ENCODE measurements around the gene GABBR2.

The GABBR2 gene

DNA sequence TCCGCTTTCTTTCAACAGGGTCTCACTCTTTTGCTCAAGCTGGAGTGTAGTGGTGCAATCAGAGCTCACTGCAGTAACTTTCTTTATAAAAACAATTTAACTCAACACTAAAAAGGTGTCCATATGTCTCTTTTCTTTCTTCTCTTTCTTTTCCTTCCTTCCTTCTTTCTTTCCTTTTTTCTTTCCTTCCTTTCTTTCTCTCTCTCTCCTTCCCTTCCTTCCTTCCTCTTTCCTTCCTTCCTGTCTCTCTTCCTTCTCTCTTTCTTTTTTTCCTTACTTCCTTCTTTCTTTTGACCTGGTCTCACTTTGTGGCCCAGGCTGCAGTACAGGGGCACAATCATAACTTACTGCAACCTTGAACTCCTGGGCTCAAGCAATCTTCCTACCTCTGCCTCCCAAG lies 427.5 kb downstream of the GABBR2 start:
- H3K4me2 ChIP-seq (ENCODE audit: low read length), result no peak overlapping the region
- TF ChIP-seq, protein P1, sequence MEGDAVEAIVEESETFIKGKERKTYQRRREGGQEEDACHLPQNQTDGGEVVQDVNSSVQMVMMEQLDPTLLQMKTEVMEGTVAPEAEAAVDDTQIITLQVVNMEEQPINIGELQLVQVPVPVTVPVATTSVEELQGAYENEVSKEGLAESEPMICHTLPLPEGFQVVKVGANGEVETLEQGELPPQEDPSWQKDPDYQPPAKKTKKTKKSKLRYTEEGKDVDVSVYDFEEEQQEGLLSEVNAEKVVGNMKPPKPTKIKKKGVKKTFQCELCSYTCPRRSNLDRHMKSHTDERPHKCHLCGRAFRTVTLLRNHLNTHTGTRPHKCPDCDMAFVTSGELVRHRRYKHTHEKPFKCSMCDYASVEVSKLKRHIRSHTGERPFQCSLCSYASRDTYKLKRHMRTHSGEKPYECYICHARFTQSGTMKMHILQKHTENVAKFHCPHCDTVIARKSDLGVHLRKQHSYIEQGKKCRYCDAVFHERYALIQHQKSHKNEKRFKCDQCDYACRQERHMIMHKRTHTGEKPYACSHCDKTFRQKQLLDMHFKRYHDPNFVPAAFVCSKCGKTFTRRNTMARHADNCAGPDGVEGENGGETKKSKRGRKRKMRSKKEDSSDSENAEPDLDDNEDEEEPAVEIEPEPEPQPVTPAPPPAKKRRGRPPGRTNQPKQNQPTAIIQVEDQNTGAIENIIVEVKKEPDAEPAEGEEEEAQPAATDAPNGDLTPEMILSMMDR (IDR thresholded peaks at IDR 0.05), result no peak
- H3K4me1 ChIP-seq, result no peaks in the 10 kb centered on the region
- H3K9ac ChIP-seq, result no peak overlapping the region
- no peak overlapping the region for H3K4me3 ChIP-seq (ENCODE audit: low read depth, low read length)
- H2AFZ ChIP-seq, result no peak overlapping the region
- H3K36me3 ChIP-seq (ENCODE audit: control insufficient read depth, insufficient read depth, low read length), result no peaks in the 10 kb centered on the region
- no peaks in the 10 kb centered on the region for H3K79me2 ChIP-seq
- H3K27me3 ChIP-seq (ENCODE audit: control insufficient read depth, insufficient read depth, low read length), result no peaks in the 10 kb centered on the region
- no peak overlapping the region for H3K27ac ChIP-seq
- no peaks in the 10 kb centered on the region for H3K9me3 ChIP-seq (ENCODE audit: control insufficient read depth, low read length)

DNA sequence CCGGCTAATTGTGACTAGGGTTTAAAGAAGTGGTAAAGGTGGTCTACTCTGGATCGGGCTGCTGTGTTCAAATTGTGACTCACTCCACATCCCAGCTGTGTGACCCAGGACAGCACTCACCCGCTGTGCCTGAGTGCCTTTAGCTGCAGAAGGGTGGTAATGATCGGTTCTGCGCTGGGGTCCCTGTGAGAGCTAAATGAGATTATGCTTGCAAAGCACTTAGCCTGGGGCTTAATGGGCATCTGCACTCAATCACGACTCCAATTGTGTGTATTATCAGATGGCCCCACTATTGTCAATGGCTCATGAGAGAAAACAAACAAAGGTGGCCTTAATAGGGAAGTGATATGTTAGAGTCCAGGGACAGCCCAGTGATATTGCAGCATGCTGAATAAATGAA lies 428.2 kb downstream of the GABBR2 start:
- Histone ChIP-seq H2AFZ (no peak overlapping the region), H3K27me3 (ENCODE audit: control insufficient read depth, insufficient read depth, low read length) (no peaks in the 10 kb centered on the region), H3K27ac (no peak overlapping the region), H3K36me3 (ENCODE audit: control insufficient read depth, insufficient read depth, low read length) (no peaks in the 10 kb centered on the region), H3K9me3 (ENCODE audit: control insufficient read depth, low read length) (no peaks in the 10 kb centered on the region), H3K4me1 (no peaks in the 10 kb centered on the region), H3K9ac (no peak overlapping the region), H3K79me2 (no peaks in the 10 kb centered on the region), H3K4me3 (ENCODE audit: low read depth, low read length) (no peak overlapping the region), H3K4me2 (ENCODE audit: low read length) (no peak overlapping the region)
- TF ChIP-seq, protein P1 (IDR thresholded peaks at IDR 0.05), result no peak

DNA sequence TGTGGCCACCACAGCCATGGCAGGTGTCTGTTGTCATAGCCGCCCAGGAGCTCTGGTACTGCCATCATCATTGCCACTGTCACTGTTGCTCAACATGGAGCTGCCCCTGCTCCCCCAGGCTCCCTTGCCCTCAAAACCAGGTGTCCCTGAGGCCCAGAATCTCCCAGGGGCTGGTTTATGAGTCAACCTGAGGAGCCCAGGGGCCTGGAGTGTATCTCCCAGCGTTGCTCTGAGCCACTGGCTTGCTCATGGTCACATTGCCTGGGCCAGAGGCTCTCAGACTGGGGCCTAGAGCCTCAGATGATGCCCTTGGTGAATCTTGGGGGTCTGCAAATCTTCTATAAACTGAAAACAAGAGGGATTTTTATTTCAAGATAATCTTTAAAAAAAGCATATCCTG lies 428.6 kb downstream of the GABBR2 start:
- TF ChIP-seq, protein P1 (IDR thresholded peaks at IDR 0.05), result no peak

DNA sequence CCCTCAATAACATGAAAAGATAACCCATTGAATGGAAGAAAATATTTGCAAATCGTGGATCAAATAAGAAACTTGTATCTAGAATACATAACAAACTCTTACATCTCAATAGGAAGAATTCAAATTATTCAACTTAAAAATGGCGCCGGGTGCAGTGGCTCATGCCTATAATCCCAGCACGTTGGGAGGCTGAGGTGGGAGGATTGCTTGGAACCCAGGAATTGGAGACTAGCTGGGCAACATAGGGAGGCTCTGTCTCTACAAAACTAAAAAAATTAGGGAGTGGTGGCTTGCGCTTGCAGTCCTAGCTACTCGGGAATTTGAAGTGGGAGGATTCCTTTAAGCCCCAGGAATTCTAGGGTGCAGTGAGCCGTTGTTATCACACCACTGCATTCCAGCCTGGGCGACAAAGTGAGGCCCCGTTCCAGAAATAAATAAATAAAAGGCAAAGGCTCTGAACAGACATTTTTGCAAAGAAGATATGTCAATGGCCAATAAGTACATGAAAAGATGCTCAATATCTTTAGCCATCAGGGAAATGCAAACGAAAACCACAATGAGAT lies 431.7 kb downstream of the GABBR2 start:
- H3K9me3 ChIP-seq (ENCODE audit: control insufficient read depth, low read length), result no peaks in the 10 kb centered on the region
- H3K27me3 ChIP-seq (ENCODE audit: control insufficient read depth, insufficient read depth, low read length), result no peaks in the 10 kb centered on the region
- H2AFZ ChIP-seq, result no peak overlapping the region
- no peaks in the 10 kb centered on the region for H3K36me3 ChIP-seq (ENCODE audit: control insufficient read depth, insufficient read depth, low read length)
- no peak overlapping the region for H3K4me3 ChIP-seq (ENCODE audit: low read depth, low read length)
- no peaks in the 10 kb centered on the region for H3K4me1 ChIP-seq
- no peaks in the 10 kb centered on the region for H3K79me2 ChIP-seq
- H3K4me2 ChIP-seq (ENCODE audit: low read length), result no peak overlapping the region
- H3K9ac ChIP-seq, result no peak overlapping the region
- TF ChIP-seq, protein P1 (IDR thresholded peaks at IDR 0.05), result no peak
- no peak overlapping the region for H3K27ac ChIP-seq

More for the DNA sequence above, 428.6 kb downstream of the GABBR2 start:
- Histone ChIP-seq H3K27me3 (ENCODE audit: control insufficient read depth, insufficient read depth, low read length) (no peaks in the 10 kb centered on the region), H3K9me3 (ENCODE audit: control insufficient read depth, low read length) (no peaks in the 10 kb centered on the region), H3K9ac (no peak overlapping the region), H2AFZ (no peak overlapping the region), H3K79me2 (no peaks in the 10 kb centered on the region), H3K4me3 (ENCODE audit: low read depth, low read length) (no peak overlapping the region), H3K4me2 (ENCODE audit: low read length) (no peak overlapping the region), H3K27ac (no peak overlapping the region), H3K4me1 (no peaks in the 10 kb centered on the region), H3K36me3 (ENCODE audit: control insufficient read depth, insufficient read depth, low read length) (no peaks in the 10 kb centered on the region)

DNA sequence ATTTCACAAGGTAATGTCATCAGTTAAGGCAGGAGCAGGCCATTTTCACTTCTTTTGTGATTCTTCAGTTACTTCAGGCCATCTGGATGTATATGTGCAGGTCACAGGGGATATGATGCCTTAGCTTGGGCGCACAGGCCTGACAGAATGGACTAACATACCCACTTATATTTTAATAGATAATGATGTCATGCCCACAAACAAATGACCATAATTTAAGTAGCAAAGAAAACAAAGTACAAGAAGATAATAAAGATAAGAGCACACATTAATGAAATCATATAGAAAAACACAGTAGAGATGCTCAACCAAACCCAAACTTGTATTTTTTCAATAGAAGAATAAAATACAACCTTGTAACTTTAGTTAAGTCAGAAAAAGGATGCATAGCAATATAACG lies 433.6 kb downstream of the GABBR2 start:
- H3K9ac ChIP-seq, result no peak overlapping the region
- H3K4me2 ChIP-seq (ENCODE audit: low read length), result no peak overlapping the region
- H3K4me1 ChIP-seq, result no peaks in the 10 kb centered on the region
- no peak overlapping the region for H2AFZ ChIP-seq
- no peaks in the 10 kb centered on the region for H3K79me2 ChIP-seq
- H3K4me3 ChIP-seq (ENCODE audit: low read depth, low read length), result no peak overlapping the region
- no peak overlapping the region for H3K27ac ChIP-seq
- TF ChIP-seq, protein P1 (IDR thresholded peaks at IDR 0.05), result no peak
- no peaks in the 10 kb centered on the region for H3K27me3 ChIP-seq (ENCODE audit: control insufficient read depth, insufficient read depth, low read length)
- H3K9me3 ChIP-seq (ENCODE audit: control insufficient read depth, low read length), result no peaks in the 10 kb centered on the region
- H3K36me3 ChIP-seq (ENCODE audit: control insufficient read depth, insufficient read depth, low read length), result no peaks in the 10 kb centered on the region
